Fibroblast of lung (primary cell): ENCODE measurements around the gene MCF2L2.

ENCODE experiments used
- CTCF ChIP-seq, 2 donors: IDR thresholded peaks in 1 of 2; conservative IDR thresholded peaks in 1 of 2; 1 replicate in 1 of 2; 2 replicates in 1 of 2; pipeline ENCODE4 v1.5.1; 2011 to 2012; ENCODE audit warnings: low read length in 2 of 2, control low read depth in 1 of 2, inconsistent platforms in 1 of 2, low read depth in 1 of 2, mild to moderate bottlenecking in 1 of 2
- EZH2 ChIP-seq: IDR thresholded peaks from 2 replicates; pipeline ENCODE4 v1.5.1; 2012; ENCODE audit warnings: low read length, control low read depth, mild to moderate bottlenecking; ENCODE audit errors: missing control alignments

- TF ChIP-seq CTCF (conservative IDR thresholded peaks at IDR 0.05 in 1 of 2, IDR thresholded peaks at IDR 0.05 in 1 of 2; ENCODE audit: low read depth in 1 of 2, low read length in 2 of 2) (no peak), EZH2 (no peak)
These were observed 20.1 kb upstream of the MCF2L2 start for GRCh38 chr3:183448369-183449128.
